HG03439 (cell line): Measurements from ENCODE around the gene LSS.

Experiments
- ATAC-seq: cut with Tn5 transposase; IDR thresholded peaks from one replicate; pipeline ENCODE4 v1.9.1; 2021; ENCODE audit warnings: mild to moderate bottlenecking, moderate library complexity; ENCODE audit not compliant: unreplicated experiment

LSS gene

DNA sequence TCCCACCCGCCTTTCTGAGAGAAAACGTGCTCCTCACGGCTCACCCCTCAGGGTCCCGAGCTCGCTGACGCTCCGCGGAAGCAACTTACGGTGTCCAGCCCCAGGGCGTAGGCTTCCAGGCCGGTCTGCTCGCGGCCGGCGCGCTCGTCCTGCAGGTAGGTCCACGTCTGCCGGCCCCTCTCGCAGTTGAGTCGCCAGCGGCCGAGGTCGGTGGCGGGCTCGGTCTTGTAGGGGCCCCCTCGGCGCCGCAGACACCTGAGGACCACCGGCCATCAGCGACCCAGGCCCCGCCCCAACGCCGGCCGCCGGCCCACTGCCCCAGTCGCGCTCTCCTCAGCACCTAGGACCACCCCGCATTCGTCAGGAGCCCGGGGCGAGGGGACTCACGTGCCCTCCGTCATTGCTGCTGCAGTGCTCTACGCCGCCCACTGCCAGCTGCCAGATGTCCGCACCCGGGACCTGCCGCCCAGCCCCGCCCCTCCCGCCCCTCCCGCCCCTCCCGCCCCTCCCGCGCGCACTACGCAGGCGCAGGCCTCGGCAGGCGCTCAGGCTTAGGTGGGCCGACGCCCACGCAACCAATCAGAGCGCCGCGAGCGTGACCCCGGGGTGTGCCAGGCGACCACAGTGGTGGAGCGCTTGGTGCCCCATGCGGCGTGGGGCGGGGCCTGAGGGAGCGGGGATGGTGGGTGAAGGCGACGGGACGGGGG, at the start of gene LSS:
Gene LSS (minus strand): TSS at position 430 of the 707 bp plus-strand sequence. CDS start 29 bp downstream, at position 401.
- peak; percentile 85 for ATAC-seq

DNA sequence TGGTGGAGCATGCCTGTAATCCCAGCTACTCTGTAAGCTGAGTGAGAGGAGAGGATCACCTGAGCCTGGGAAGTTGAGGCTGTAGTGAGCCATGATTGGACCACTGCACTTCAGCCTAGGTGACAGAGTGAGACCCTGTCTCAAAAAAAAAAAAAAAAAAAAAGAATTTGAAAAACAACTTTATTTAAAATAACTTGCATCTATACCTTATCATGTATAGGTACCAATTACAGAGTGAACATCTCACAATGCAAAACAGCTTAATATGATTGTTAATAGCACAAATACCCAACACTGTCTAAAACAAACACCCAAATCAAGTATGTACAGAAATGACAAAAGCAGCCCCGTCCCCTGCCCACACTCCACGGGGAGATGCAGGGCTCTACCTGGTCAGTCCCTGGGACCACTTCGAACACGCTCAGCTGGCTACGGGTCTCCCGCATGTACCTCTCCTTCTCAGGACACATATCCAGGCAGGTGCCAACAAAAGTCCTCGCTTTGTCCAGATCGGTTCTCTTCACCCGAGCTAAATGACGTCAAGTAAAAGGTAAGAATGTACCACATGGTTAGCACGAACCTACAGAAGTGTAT, 46.3 kb upstream of the LSS start:
- no peak for ATAC-seq

DNA sequence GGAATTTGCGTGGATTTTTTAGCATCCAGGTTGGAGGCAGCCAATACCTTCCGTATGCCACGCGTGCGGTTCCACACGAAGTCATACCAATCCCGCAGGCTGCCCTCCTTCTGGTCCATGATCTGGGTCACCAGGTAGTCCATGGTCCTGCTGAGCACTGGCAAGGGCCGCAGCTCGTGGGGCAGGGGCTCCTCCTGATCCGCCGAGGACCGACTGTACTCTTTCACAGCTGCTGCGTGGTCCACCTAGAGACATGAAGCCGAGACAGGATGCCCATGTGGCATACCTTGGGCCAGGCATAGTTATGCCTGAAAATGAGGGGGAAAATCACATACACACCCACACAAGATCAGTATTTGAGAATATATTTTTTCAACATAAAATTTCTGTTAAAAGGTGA, 44.8 kb upstream of the LSS start:
- no peak for ATAC-seq

DNA sequence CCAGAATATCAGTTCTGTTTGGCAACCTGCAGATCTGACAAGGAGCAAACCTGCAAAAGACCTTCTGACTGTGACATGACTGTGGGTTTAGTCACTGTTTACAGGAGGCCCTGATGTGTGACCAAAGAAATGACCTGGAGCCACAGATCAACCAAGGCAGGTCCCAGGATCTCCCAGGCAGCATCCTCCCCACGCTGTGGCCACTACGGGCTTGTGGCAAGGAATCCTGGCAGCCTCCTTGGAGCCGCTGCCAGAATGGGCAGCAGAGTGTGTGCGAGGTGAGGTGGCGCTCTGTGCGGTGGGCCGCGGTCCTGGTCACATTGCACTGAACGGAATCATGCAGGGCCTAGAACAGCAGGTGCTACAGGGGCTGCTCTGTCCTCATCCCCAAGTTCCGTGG, 40.9 kb upstream of the LSS start:
- ATAC-seq, result no peak

DNA sequence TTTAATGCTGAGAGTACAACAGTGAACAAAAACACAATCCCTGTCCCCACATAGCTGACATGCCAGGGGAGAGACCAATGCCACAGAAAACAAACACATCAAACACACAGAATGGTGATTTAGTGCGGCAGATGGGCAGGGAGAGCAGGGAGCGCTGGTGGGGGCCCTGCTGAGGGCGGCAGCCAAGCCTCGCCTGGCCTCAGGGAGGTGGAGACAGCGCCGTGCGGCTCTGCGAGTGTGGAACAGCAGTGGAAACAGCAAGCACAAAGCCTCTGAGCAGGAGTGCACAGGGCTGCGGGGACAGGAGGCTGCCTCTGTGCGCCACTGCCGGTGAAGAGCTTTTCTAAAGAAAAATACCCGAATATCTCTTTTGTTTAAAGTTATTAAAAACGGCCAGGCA, 39.8 kb upstream of the LSS start:
- no peak for ATAC-seq

DNA sequence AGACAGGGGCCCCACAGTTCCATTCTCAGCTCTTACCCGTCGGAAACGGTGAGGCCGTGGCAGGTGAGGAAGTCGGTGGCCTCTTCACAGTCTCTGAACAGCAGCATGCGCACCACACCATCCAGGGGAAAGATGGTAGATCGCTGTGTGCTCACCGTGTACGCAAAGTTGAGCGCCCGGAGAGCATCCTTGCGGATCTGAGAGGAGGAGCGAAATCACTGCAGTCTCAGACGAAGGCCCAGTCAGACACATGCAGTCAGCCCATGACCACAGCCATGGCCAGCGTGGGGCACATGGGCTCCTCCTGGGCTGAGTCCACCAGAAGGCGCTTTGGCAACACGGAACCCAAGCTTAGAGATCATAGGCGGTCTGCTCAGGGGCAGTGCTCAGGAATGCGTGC, 38.4 kb upstream of the LSS start:
- ATAC-seq, result no peak

DNA sequence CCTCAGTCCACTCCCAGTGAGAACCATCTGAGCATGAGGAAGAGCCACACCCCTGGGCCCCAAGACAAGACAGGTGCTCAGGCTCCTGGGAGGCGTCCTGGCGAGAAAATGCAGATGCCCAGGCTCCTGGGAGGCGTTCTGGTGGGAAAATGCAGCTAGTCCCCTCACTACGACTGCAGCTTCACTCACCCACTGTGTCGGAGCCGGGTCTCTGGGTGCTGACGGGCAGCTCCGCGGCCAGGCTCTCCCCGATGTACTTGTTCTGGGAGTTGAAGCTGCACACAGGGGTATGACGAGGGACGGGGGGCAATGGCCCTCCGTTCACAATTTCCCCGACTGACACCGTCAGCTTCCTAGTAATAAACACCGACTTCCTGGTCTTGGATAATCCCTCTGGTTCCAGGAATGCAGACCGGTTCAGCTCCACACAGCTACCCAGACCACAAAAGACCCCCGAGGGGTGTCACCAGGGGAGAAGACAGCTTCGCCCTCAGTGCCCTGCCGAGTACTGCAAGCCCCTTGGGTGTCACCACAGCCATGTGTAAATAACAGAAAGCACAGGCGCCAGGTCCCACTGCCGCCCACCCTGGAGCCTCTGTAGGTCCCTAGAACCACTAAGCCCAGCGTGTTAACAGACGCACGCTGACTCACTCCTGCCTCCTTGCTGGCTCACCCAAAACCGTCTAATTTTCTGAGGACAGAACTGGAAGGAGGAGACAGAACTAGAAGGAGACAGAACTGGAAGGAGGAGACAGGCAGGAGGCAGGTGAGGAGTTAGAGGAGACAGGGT, 37.4 kb upstream of the LSS start:
- no peak for ATAC-seq

DNA sequence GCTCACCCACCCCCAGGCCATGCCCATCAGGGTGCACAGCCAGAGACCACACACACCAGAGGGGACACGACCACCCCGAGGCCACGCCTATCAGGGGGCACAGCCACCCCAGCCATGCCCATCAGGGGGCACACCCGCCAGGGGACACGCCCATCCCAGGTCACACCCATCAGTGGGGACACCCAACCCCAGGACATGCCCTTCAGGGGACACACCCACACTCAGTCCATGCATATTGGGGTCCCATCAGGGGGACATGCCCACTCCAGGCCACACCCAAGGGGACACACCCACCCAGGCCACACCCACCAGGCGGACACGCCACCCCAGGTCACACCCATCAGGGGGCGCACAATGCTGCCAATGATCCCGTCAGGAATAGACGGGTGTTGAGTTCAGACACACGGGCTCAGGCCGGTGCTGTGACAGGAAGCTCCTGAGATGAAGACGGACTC, 36.1 kb upstream of the LSS start:
- no peak for ATAC-seq

DNA sequence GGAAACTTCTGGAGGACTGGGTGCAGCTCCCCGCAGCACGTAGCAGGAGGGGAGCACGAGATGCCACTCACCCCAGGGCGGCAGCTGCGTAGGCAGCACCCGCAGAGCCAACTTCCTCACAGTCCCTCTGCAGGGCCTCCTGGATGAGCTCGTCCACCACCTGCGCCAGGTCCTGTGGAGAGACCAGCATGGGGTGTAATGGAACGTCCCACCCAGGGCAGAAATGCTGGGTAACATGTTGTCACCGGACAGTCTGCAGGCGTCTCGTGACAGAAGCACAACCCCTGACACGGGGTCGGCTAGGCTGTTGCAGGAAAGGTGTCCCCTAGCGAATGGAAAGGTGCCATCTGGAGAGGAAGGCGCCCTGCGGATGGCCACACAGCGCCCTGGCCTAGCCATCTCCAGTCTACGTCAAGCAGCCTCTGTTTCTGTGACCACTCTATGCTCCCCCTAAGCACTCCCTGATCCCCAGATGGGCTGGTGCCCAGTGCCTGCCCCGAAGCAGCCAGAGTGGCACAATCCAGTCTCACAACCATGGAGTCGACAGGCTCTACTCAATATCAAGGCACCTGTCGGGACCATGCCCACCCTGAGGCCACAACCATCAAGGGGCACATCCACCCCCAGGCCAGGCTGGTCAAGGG, 35.6 kb upstream of the LSS start:
- no peak for ATAC-seq

DNA sequence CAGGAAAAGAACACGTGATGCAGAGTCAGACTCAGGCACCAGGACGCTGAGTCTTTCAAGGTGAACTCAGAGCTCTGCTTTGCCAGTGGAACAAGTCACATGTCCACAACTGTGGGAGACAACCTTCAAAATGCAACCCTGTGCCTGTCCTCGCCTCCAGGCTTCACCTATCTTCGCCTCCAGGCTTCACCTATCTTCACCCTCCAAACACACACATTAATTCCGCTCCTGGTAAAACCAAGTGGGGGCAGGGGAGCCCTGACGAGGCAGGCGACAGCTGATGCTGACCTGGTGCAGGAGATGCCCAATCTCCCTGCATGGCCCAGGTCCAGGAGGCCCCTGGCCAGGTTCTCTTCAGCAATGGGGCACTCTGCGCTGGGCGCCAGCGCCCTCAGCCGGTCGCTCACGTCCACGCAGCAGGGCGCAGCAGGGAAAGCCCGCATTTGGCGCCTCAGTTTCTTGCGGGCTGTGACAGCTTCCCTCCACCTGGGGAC, 28.0 kb upstream of the LSS start:
- ATAC-seq, result no peak

DNA sequence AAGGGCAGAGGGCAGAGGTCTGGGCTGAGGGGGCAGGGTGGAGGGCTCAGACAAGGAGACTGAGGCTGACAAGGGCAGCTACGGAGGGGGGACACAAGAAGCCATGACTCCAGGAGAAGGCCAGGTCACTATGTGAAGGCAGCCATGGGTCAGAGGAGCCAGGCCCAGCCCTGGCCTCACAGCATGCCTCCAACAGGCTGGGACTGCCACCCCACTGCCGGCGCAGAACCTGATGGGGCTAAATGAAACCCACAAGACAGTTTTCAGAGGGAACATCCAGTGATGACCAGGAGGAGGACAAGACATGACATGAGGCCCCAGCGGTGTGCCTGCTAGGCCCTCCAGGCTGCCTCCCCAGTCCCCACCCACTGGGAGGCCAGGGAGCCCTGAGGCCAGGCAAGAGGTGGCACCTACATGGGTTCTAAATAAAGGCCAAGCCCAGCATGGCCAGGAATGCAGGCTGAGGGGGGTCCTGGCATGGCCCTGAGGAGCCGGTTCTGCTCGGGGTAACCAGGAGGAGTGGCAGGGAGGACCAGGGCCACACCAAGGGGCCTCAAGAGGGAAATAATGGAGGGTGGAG, 27.3 kb upstream of the LSS start:
- ATAC-seq, result no peak

DNA sequence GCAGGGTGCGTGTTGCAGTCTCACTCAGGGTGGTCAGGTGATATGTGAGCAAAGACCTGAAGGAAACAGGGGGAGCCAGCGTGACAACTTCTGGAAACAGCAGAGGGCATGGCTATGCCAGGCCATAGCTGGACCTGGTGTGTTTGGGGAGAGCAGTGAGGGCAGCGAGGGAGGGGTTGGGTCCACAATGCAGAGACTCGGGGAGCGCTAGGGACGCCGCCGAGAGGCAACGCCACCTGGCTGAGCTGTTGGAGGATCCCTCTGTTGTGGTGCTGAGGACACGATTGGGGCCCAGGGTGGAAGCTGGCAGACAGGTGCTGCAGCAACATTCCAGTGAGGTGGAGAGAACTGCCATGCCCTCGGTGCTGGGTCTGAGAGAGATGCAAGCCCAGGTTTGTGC, 26.6 kb upstream of the LSS start:
- ATAC-seq, result no peak

DNA sequence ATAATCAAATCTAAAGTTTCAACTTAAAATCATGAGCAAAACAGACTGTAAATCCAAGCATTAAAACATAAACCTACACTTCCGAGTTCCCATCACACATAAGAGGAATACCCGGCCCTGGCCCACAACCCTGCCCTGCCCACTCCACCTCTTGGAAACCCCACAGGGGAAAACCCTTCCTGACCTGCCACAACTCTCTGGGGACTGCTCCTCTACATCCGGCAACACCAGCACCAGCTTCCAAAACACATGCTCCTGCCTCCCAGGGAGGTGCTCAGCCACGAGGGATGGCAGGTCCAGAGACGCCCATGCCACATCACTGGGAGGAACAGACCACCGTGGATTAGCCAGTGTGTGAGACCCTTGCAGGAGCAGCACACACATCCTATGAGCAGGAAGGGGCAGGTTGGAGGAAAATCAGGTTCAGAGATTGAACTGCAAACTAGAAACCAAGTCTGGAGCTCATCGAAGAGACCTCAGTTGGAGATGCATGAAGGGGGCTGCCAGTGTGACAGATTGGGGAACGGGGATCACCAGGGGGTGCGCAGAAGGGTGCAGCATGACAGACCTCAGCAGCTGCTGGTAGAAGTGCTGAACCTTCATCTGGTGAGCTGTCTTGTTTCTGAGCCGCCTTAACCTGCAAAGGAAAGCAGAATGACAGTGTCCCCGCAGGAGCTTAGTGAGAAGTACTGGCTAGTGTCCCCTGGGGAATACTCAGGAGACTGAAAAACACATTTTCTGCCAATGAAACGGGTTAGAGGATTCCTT, 25.8 kb upstream of the LSS start:
- no peak for ATAC-seq

DNA sequence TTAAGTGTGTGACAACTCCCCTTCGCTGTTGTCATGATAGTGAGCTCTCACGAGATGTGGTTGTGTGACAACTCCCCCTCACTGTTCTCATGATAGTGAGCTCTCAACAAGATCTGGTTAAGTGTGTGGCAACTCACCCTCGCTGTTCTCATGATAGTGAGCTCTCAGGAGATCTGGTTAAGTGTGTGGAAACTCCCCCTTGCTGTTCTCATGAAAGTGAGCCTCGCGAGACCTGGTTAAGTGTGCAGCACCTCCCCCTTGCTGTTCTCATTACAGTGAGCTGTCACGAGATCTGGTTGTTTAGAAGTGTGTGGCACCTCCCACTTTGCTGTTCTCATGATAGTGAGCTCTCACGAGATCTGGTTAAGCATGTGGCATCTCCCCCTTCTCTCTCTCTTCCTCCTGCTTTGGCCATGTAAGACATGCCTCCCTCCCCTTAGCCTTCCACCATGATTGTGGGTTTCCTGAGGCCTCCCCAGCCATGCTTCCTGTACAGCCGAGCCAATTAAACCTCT, 25.1 kb upstream of the LSS start:
- peak; percentile 44 for ATAC-seq

DNA sequence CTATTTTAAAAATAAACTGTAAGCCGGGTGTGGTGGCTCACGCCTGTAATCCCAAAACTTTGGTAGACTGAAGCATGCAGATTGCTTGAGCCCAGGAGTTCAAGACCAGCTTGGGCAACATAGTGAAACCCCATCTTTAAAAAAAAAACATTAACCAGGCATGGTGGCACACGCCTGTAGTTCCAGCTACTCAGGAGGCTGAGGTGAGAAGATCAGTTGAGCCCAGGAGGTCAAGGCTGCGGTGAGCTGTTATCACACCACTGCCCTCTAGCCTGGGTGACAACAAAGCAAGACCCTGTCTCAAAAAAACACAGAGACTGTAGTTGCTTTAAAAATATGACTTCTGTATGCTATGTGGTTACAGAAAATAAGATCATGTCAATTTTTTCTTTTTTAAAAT, 24.3 kb upstream of the LSS start:
- ATAC-seq, result no peak

DNA sequence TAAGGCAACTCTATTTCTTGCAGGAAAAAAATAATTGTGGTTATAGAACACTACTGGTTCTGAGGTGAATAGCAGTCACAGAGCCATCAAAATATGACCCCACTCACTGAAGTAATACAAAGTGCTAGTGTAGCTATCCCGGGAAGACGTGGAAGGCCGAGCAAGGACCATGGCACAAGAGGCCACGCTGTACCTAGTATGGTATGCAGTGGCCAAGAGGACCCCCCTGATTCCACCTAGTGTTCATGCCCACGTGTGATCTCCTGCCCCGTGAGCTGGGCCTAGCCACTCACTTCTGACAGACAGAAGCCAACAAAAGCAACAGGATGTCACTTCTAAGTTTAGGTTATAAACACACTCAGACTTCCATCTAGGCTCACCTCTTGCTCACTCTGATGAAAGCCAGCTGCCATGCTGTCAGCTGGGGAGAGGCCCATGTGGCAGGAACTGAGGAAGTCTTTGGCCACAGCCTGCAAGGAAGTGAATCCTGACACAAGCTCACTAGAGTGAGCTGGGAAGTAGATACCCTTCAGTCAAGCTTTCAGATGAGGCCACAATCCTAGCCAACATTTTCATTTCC, 21.7 kb upstream of the LSS start:
- ATAC-seq, result no peak

DNA sequence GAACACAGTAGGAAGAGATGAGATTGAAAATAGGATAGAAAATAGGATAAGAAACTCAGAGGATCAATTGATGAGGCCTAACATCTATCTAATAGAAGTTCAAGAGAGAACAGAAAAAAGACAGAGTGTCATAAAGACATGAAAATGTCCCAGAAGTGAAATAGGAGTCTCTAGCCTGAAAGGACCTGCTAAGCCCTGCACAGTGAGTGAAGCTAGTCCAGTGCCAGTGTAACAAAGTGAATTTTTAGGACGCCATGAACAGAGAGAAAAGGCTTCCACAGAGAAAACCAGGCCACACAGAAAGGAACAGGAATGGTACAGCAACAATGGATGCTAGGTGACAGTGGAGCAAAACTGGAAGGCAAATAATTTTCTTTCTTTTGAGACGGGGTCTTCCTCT, 20.3 kb upstream of the LSS start:
- no peak for ATAC-seq

DNA sequence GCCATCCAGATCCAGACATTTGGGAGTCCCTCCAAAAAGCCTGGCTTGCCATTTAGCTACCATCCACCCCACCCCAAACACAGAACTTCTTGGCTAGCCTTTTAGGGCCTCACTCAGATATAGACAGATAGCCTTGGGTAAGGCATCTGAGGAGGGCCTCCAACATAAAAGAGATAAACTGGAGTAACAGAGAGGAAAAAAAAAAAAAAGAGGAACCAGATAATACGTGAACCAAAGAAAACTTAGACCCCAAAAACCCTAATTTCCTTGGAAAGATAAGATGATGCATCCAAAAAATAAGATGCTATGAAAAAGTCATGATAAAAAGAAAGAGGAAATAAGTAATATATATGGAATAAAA, 19.8 kb upstream of the LSS start:
- ATAC-seq, result no peak

DNA sequence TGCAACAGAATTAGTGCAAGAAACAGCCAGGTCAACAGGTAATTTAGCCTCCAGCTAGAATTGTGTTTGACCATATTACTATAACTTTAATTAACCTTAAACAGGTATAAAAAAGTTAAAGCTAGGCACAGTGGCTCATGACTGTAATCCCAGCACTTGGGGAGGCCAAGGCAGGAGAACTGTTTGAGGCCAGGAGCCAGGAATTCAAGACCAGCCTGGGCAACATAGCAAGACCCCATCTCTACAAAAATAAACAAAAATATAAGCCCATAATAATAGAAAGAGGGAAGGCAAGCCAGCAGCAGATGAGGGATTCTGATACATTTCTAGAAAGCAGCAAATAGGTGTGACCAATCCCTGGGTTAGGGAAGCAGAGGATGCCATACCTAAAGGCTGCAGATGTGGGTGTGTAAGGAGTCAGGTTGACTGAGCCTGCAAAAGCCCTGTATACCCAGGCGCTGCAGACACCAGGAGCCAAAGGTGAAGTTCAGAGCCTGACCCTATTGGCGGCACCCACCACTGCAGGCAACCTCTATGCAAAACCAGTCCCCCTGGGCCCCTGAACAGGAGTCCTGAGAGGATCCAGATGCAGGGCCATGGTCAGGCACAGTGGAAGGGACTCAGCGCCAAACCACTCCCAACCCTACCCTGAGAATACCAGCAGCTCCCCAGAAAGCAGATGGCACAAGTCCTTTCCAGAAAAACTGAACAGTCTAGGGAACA, 19.3 kb upstream of the LSS start:
- ATAC-seq, result no peak
